Endothelial cell of umbilical vein (primary cell): ENCODE results near the gene COX7A1. TPM values are rescaled to one million over a fixed set of nuclear protein-coding genes. Genes with fewer than 3 reads are reported as not detected.

Experiments
- BruUV-seq: library from RNA; stranded (reverse); fragments of 400-500 nt; replicated peaks from 2 replicates; lab custom pipeline; 2021; lab: Mats Ljungman, UMichigan
- CTCF ChIA-PET: fragments of 300-600, 350-600 bp; sonication (Branson Sonifier 250); formaldehyde crosslinking; loops from one replicate; lab custom pipeline; 2021; ENCODE audit warnings: antibody characterized with exemption, inconsistent platforms; lab: Charles Lee
- POLR2A ChIA-PET: fragments of 300-600, 350-600 bp; sonication (Branson Sonifier 250); formaldehyde crosslinking; loops from one replicate; lab custom pipeline; 2021; ENCODE audit warnings: antibody characterized with exemption, inconsistent platforms; lab: Charles Lee
- DNase-seq: peaks from one replicate; pipeline ENCODE4 v3.0.0-alpha.2; 2011; ENCODE audit warnings: low read depth, low spot score
- FAIRE-seq: peaks from 2 replicates; lab custom pipeline; 2011; peaks lifted over from hg19 to GRCh38; lab: Jason Lieb, UNC
- H2AFZ ChIP-seq: 2 replicates; pipeline ENCODE4 v1.6.0; 2012; ENCODE audit warnings: low read depth, low read length, control low read depth, inconsistent platforms
- H3K27ac ChIP-seq: 2 replicates; pipeline ENCODE4 v1.5.1; 2011; ENCODE audit warnings: low read depth, mild to moderate bottlenecking, control low read depth, low read length, moderate library complexity; ENCODE audit not compliant: insufficient read depth
- H3K27me3 ChIP-seq, 2 experiments: 2 replicates each; pipeline versions ENCODE4 v1.6.0 to v1.6.1; 2011; ENCODE audit warnings: low read length in 2 of 2, mixed read lengths in 1 of 2; ENCODE audit not compliant: control insufficient read depth in 2 of 2, insufficient read depth in 2 of 2
- H3K36me3 ChIP-seq, 2 experiments: 2 replicates in 1 of 2; 3 replicates in 1 of 2; pipeline ENCODE4 v1.5.1; 2011; ENCODE audit warnings: low read length in 2 of 2, mild to moderate bottlenecking in 1 of 2, moderate library complexity in 1 of 2; ENCODE audit not compliant: control insufficient read depth in 2 of 2, insufficient read depth in 2 of 2; ENCODE audit errors: extremely low read depth in 1 of 2
- H3K4me1 ChIP-seq: 3 replicates; pipeline ENCODE4 v1.5.1; 2011; ENCODE audit warnings: mild to moderate bottlenecking, low read length; ENCODE audit not compliant: control insufficient read depth, insufficient read depth; ENCODE audit errors: extremely low read depth
- H3K4me2 ChIP-seq: 2 replicates; pipeline ENCODE4 v1.6.1; 2011; ENCODE audit warnings: low read length, control low read depth, mixed read lengths; ENCODE audit not compliant: insufficient read depth
- H3K4me3 ChIP-seq, 3 experiments: fragments of 200-600 bp in 1 of 3; sonication (generic), shearing (Covaris generic) in 1 of 3; replicated peaks in 1 of 3; 2 replicates each; pipeline ENCODE4 v1.5.1; 2011 to 2016; ENCODE audit warnings: control low read depth in 3 of 3, low read length in 3 of 3, mild to moderate bottlenecking in 2 of 3, inconsistent platforms in 1 of 3, low read depth in 1 of 3, moderate library complexity in 1 of 3; ENCODE audit not compliant: insufficient read depth in 1 of 3
- H3K79me2 ChIP-seq: 2 replicates; pipeline ENCODE4 v1.6.0; 2012; ENCODE audit warnings: low read length, inconsistent platforms; ENCODE audit not compliant: control insufficient read depth, insufficient read depth
- H3K9ac ChIP-seq: replicated peaks from 2 replicates; pipeline ENCODE3; 2011; ENCODE audit warnings: low read length, control low read depth; ENCODE audit not compliant: insufficient read depth; ENCODE audit errors: extremely low read depth
- H3K9me1 ChIP-seq: replicated peaks from 3 replicates; pipeline ENCODE4 v1.6.0; 2011; ENCODE audit warnings: mild to moderate bottlenecking, low read length; ENCODE audit not compliant: control insufficient read depth, insufficient read depth; ENCODE audit errors: extremely low read depth
- H3K9me3 ChIP-seq: replicated peaks from 2 replicates; pipeline ENCODE4 v1.5.1; 2012; ENCODE audit warnings: low read length, inconsistent platforms; ENCODE audit not compliant: control insufficient read depth, insufficient read depth
- H4K20me1 ChIP-seq: replicated peaks from 2 replicates; pipeline ENCODE3; 2011; ENCODE audit warnings: mild to moderate bottlenecking, low read length; ENCODE audit not compliant: control insufficient read depth, insufficient read depth; ENCODE audit errors: extremely low read depth
- CTCF ChIP-seq, 2 donors: IDR thresholded peaks; 1 replicate in 1 of 2; 2 replicates in 1 of 2; pipeline ENCODE4 v1.5.1; 2011; ENCODE audit warnings: low read length in 2 of 2, mild to moderate bottlenecking in 2 of 2, moderate library complexity in 2 of 2, control low read depth in 1 of 2, inconsistent platforms in 1 of 2, low read depth in 1 of 2; ENCODE audit not compliant: insufficient read depth in 1 of 2; ENCODE audit errors: extremely low read depth in 1 of 2
- EZH2 ChIP-seq: IDR thresholded peaks from 2 replicates; pipeline ENCODE4 v1.6.1; 2012; ENCODE audit warnings: borderline replicate concordance, low read depth, mild to moderate bottlenecking, moderate library complexity, low read length, inconsistent platforms; ENCODE audit not compliant: severe bottlenecking
- FOS ChIP-seq: IDR thresholded peaks from 2 replicates; pipeline ENCODE4 v1.6.1; 2011; ENCODE audit warnings: mild to moderate bottlenecking, low read length, moderate library complexity, borderline replicate concordance; ENCODE audit not compliant: insufficient read depth
- GATA2 ChIP-seq: IDR thresholded peaks from 2 replicates; pipeline ENCODE4 v1.7.0; 2011; ENCODE audit warnings: low read depth, mild to moderate bottlenecking, moderate library complexity, mixed read lengths, low read length; ENCODE audit not compliant: insufficient read length, insufficient read depth
- JUN ChIP-seq: IDR thresholded peaks from 2 replicates; pipeline ENCODE4 v1.6.1; 2011; ENCODE audit warnings: borderline replicate concordance, low read depth; ENCODE audit not compliant: insufficient read length, insufficient read depth
- MAX ChIP-seq: IDR thresholded peaks from 2 replicates; pipeline ENCODE4 v1.6.1; 2011; ENCODE audit not compliant: insufficient read depth, insufficient read length
- MYC ChIP-seq: IDR thresholded peaks from one replicate; pipeline ENCODE4 v1.6.1; 2011; ENCODE audit warnings: mild to moderate bottlenecking, low read depth, low read length
- POLR2A ChIP-seq: IDR thresholded peaks from 2 replicates; pipeline ENCODE4 v1.6.1; 2012; ENCODE audit warnings: low read depth, mild to moderate bottlenecking, control low read depth, low read length
- POLR2AphosphoS5 ChIP-seq: IDR thresholded peaks from 2 replicates; pipeline ENCODE4 v1.6.1; 2012; ENCODE audit warnings: low read depth, mild to moderate bottlenecking, control low read depth, low read length, moderate library complexity; ENCODE audit not compliant: insufficient read depth
- dilution Hi-C: fragments of 300-500 bp; cut with MboI; formaldehyde crosslinking; loops from one replicate; pipeline ENCODE4 v1.15.0; 2019; ENCODE audit warnings: low sequenced_read_pairs; ENCODE audit not compliant: extremely low pct_ligation_motif_present
- intact Hi-C: fragments of 100-400 bp; cut with micrococcal nuclease; formaldehyde crosslinking; loops from one replicate; pipeline ENCODE4 v1.10.0; 2022
- polyA plus RNA-seq, 4 experiments: library from polyadenylated mRNA; depleted of rRNA in 3 of 4; stranded (reverse) in 3 of 4; unstranded in 1 of 4; fragments of >200 nt; gene quantifications; 2 replicates each; pipeline versions ENCODE4 v1.2.1 to v1.2.3, GENCODE V29; 2011 to 2012; ENCODE audit warnings: missing spikeins in 1 of 4
- total RNA-seq: library from RNA; stranded (reverse); gene quantifications from 2 replicates; pipeline ENCODE4 v1.2.3, GENCODE V29; 2021

The COX7A1 gene
- total and polyA plus RNA-seq, 2 donors (not counting 3 experiments of a cell fraction or from before 2014, with no cell fraction given): 10.6 to 35.2 TPM

DNA sequence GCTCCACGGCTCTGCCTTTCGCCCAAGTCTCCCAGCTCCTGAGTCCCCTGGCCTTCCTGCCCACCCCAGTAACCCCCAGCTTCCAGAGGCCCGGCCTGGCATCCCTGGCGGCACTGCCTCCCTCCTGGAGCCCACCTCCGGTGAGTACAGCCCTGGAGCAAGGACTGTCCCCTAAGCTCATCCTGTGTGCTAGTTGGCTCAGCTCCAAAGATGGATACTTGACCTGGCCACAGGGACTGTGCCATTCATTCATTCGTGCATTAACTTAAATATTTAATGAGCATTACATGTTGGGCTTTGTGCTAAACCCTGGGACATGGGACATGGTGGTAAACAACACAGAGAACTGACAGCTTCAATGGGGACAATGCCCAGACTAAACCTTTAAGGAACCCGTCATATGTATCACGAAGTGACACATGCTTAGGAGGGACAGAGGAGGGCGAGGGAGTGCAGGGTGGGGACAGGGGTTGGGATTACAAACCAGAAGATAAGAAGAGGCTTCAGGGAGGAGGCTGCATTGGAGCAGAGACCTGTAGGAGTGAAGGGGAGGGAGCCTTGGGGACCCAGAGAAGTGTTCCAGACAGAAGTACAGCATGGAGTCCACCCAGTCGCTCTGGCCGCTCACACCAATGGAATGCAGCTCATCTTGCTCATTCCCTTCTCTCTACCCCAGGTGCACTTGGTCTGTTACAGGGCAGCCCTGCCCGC, 48.2 kb downstream of the COX7A1 start:
- POLR2A ChIA-PET: no interaction called here
- TF ChIP-seq POLR2A (no peak), CTCF (IDR thresholded peaks at IDR 0.05; ENCODE audit: extremely low read depth in 1 of 2, insufficient read depth in 1 of 2, low read depth in 1 of 2, low read length in 2 of 2) (no peak), GATA2 (no peak), FOS (no peak), JUN (no peak), MYC (no peak), POLR2AphosphoS5 (no peak), MAX (no peak), EZH2 (no peak)
- Histone ChIP-seq H3K4me3 (no peak overlapping the region), H3K27me3 (no peaks in the 10 kb centered on the region), H3K36me3 (peaks cover 3 to 9% of the 10 kb centered on the region in 2 experiments), H3K27ac (no peak overlapping the region), H4K20me1 (no peaks in the 10 kb centered on the region), H3K4me1 (no peaks in the 10 kb centered on the region), H3K9me1 (no peaks in the 10 kb centered on the region), H2AFZ (no peak overlapping the region), H3K4me2 (no peak overlapping the region), H3K9ac (no peak overlapping the region), H3K9me3 (no peaks in the 10 kb centered on the region), H3K79me2 (no peaks in the 10 kb centered on the region)
- FAIRE-seq (no peak), DNase-seq (no peak)
- intact Hi-C loops: no loop called here
- dilution Hi-C loops: no loop called here
- no TSS peak for BruUV-seq
- CTCF ChIA-PET: interaction anchor here (1.3 kb wide), 1 partner anchor 25 kb away, joined by 3 read pairs; no protein-coding TSS in a partner anchor
